Left ventricle myocardium inferior (tissue), 1 donor: ENCODE measurements around the gene SLC39A11. TPM values are rescaled to one million over a fixed set of nuclear protein-coding genes. Genes with fewer than 3 reads are reported as not detected.

Experiments
- DNase-seq: peaks from one replicate; pipeline ENCODE4 v3.0.0-alpha.2; 2020
- H3K27ac ChIP-seq: fragments of 200-600 bp; replicated peaks from 2 replicates; pipeline ENCODE4 v1.8.0; 2021
- H3K27me3 ChIP-seq: fragments of 200-600 bp; 2 replicates; pipeline ENCODE4 v1.8.0; 2021; ENCODE audit warnings: low read depth
- H3K36me3 ChIP-seq: fragments of 200-600 bp; 2 replicates; pipeline ENCODE4 v1.8.0; 2021
- H3K4me1 ChIP-seq: fragments of 200-600 bp; 2 replicates; pipeline ENCODE4 v1.8.0; 2021
- H3K4me3 ChIP-seq: fragments of 200-600 bp; 2 replicates; pipeline ENCODE4 v1.8.0; 2021; ENCODE audit warnings: mild to moderate bottlenecking, moderate library complexity
- H3K9me3 ChIP-seq: fragments of 200-600 bp; replicated peaks from 2 replicates; pipeline ENCODE4 v1.8.0; 2021
- intact Hi-C: fragments of 100-400 bp; cut with micrococcal nuclease; formaldehyde crosslinking; loops from one replicate; pipeline ENCODE4 v1.11.0; 2022
- total RNA-seq: library from RNA; stranded (reverse); fragmentation: NEBNext Ultra II Directional; extraction: Animal tissue kit (Norgen Biotek cat#: 25700); gene quantifications from one replicate; pipeline ENCODE4 v1.2.1, GENCODE V29; 2021
- TF ChIP-seq, protein P1 (sequence below): fragments of 200-600 bp; IDR thresholded peaks from 2 replicates; pipeline ENCODE4 v1.8.0; 2021; ENCODE audit warnings: antibody characterized with exemption, mild to moderate bottlenecking, borderline replicate concordance
- donor health status: DM: no; HTN: yes; CAD: no; lungs with severe emphysema.

SLC39A11 gene
- total RNA-seq, 1 donor from 2014 or later, result 6.4 TPM

GRCh38 chr17:72747501-72747900 lies 345.0 kb downstream of the SLC39A11 start:
- Histone ChIP-seq H3K4me3 (no peak overlapping the region), H3K27me3 (no peaks in the 10 kb centered on the region), H3K9me3 (no peaks in the 10 kb centered on the region), H3K4me1 (no peaks in the 10 kb centered on the region), H3K36me3 (no peaks in the 10 kb centered on the region), H3K27ac (no peak overlapping the region)
- no peak for DNase-seq
- TF ChIP-seq, protein P1, sequence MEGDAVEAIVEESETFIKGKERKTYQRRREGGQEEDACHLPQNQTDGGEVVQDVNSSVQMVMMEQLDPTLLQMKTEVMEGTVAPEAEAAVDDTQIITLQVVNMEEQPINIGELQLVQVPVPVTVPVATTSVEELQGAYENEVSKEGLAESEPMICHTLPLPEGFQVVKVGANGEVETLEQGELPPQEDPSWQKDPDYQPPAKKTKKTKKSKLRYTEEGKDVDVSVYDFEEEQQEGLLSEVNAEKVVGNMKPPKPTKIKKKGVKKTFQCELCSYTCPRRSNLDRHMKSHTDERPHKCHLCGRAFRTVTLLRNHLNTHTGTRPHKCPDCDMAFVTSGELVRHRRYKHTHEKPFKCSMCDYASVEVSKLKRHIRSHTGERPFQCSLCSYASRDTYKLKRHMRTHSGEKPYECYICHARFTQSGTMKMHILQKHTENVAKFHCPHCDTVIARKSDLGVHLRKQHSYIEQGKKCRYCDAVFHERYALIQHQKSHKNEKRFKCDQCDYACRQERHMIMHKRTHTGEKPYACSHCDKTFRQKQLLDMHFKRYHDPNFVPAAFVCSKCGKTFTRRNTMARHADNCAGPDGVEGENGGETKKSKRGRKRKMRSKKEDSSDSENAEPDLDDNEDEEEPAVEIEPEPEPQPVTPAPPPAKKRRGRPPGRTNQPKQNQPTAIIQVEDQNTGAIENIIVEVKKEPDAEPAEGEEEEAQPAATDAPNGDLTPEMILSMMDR, result no peak
- intact Hi-C loops, result no loop called here

- TF ChIP-seq, protein P1, result no peak
- no peak overlapping the region for H3K4me3 ChIP-seq
- no peak for DNase-seq
- intact Hi-C loops, result no loop called here
- H3K36me3 ChIP-seq, result no peaks in the 10 kb centered on the region
- H3K9me3 ChIP-seq, result no peaks in the 10 kb centered on the region
- no peaks in the 10 kb centered on the region for H3K27me3 ChIP-seq
- H3K4me1 ChIP-seq, result no peaks in the 10 kb centered on the region
- no peak overlapping the region for H3K27ac ChIP-seq
These were observed 347.2 kb downstream of the SLC39A11 start for GRCh38 chr17:72745241-72745640.

- Histone ChIP-seq H3K4me3 (no peak overlapping the region), H3K9me3 (no peaks in the 10 kb centered on the region), H3K36me3 (no peaks in the 10 kb centered on the region), H3K4me1 (no peaks in the 10 kb centered on the region), H3K27me3 (no peaks in the 10 kb centered on the region), H3K27ac (no peak overlapping the region)
- intact Hi-C loops, result no loop called here
- DNase-seq, result no peak
- TF ChIP-seq, protein P1, result no peak
These were observed 349.4 kb downstream of the SLC39A11 start for GRCh38 chr17:72743037-72743467.

- Histone ChIP-seq H3K9me3 (no peaks in the 10 kb centered on the region), H3K27me3 (no peaks in the 10 kb centered on the region), H3K4me1 (no peaks in the 10 kb centered on the region), H3K36me3 (no peaks in the 10 kb centered on the region), H3K4me3 (no peak overlapping the region), H3K27ac (no peak overlapping the region)
- intact Hi-C loops, result no loop called here
- TF ChIP-seq, protein P1, result no peak
- no peak for DNase-seq
These were observed 355.3 kb downstream of the SLC39A11 start for GRCh38 chr17:72737151-72737690.

DNA sequence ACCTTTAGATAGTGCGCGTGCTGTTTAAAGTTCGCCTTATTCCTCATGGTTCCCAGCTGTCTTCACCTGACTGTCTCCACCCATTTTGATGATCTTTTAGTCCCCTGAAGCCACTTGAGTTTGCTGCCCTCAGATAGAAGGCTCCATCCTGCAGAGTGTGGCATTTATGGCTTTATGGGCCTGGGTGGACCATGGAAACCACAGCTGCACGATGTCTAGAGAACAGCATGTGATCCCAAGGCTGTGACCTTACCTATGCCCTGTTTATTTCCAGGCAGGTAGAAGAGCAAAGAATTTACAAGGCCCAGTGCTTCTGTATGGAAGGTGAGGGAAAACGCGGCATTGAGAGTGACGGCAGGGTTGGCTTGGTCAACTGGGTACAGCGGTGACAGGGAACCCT lies 356.9 kb downstream of the SLC39A11 start:
- TF ChIP-seq, protein P1, result no peak
- no peak for DNase-seq
- Histone ChIP-seq H3K36me3 (no peaks in the 10 kb centered on the region), H3K4me1 (no peaks in the 10 kb centered on the region), H3K27me3 (no peaks in the 10 kb centered on the region), H3K9me3 (no peaks in the 10 kb centered on the region), H3K27ac (no peak overlapping the region), H3K4me3 (no peak overlapping the region)
- intact Hi-C loops, result no loop called here
